GM12891 (cell line): ENCODE data around the gene EGFR.

Experiments
- POLR2A ChIP-seq: IDR thresholded peaks from 2 replicates; pipeline ENCODE4 v1.6.1; 2011; ENCODE audit warnings: low read depth, low read length, control low read depth
- POLR2AphosphoS5 ChIP-seq: IDR thresholded peaks from 2 replicates; pipeline ENCODE4 v1.6.1; 2011; ENCODE audit warnings: low read depth, low read length, control low read depth

GRCh38 chr7:55209366-55209765 lies 190.5 kb downstream of the EGFR start:
- TF ChIP-seq POLR2AphosphoS5 (no peak), POLR2A (no peak)
